Activated CD8-positive, alpha-beta memory T cell treated with anti-CD3 and anti-CD28 coated beads, Interleukin-2, amount 50 U/mL, for 4 hours (primary cell): ENCODE results near the gene BCCIP.

ENCODE experiments used
- DNase-seq: peaks from one replicate; pipeline ENCODE4 v3.0.0-alpha.2; 2020

BCCIP gene

GRCh38 chr10:125846894-125847293 is 23.5 kb downstream of the BCCIP start:
- no peak for DNase-seq

GRCh38 chr10:125848371-125848770 is 25.0 kb downstream of the BCCIP start:
- no peak for DNase-seq

GRCh38 chr10:125848857-125849256 is 25.5 kb downstream of the BCCIP start:
- no peak for DNase-seq

- no peak for DNase-seq
Observed at GRCh38 chr10:125849448-125849847, 26.1 kb downstream of the BCCIP start.

GRCh38 chr10:125850766-125851731 is 27.7 kb downstream of the BCCIP start:
- DNase-seq: no peak

GRCh38 chr10:125852487-125852886 is 29.1 kb downstream of the BCCIP start:
- no peak for DNase-seq

- DNase-seq: no peak
Observed at GRCh38 chr10:125857185-125857760, 33.9 kb downstream of the BCCIP start.

- DNase-seq: no peak
Observed at GRCh38 chr10:125859128-125859817, 35.9 kb downstream of the BCCIP start.

- DNase-seq: no peak
Observed at GRCh38 chr10:125865120-125865519, 41.8 kb downstream of the BCCIP start.

GRCh38 chr10:125866421-125867029 is 43.2 kb downstream of the BCCIP start:
- DNase-seq: no peak

GRCh38 chr10:125868372-125868975 is 45.1 kb downstream of the BCCIP start:
- DNase-seq: no peak

- DNase-seq: no peak
Observed at GRCh38 chr10:125871338-125871737, 48.0 kb downstream of the BCCIP start.

GRCh38 chr10:125878957-125879835 is 55.9 kb downstream of the BCCIP start:
- DNase-seq: no peak

- DNase-seq: no peak
Observed at GRCh38 chr10:125880719-125881118, 57.4 kb downstream of the BCCIP start.

- DNase-seq: no peak
Observed at GRCh38 chr10:125881192-125881591, 57.8 kb downstream of the BCCIP start, which contains the start of gene DHX32. TSS of gene DHX32 (minus strand) at chr10:125881292. CDS start at chr10:125880824, 468 bp downstream.

- no peak for DNase-seq
Observed at GRCh38 chr10:125882596-125882995, 59.2 kb downstream of the BCCIP start.

- no peak for DNase-seq
Observed at GRCh38 chr10:125883211-125883610, 59.9 kb downstream of the BCCIP start.
